EL (cell line): ENCODE data around the gene FRK.
"Not testable (repeated sequence)": the region's sequence is repeated elsewhere in the genome, so short reads cannot be mapped to it uniquely, and the experiment has no call there.

Experiments used
- DNase-seq: peaks from one replicate; pipeline ENCODE4 v3.0.0-alpha.2; 2016

Gene FRK

GRCh38 chr6:116073765-116074440, 13.2 kb upstream of the FRK start:
- DNase-seq = peak; percentile 66

- no peak for DNase-seq
Observed at GRCh38 chr6:116072368-116072767, 11.7 kb upstream of the FRK start.

- DNase-seq = no peak
Observed at GRCh38 chr6:116070616-116071389, 10.1 kb upstream of the FRK start.

GRCh38 chr6:116070101-116070500, 9.4 kb upstream of the FRK start:
- no peak for DNase-seq

GRCh38 chr6:116066789-116067188, 6.1 kb upstream of the FRK start:
- DNase-seq = no peak

- no peak for DNase-seq
Observed at GRCh38 chr6:116064666-116065065, 4.0 kb upstream of the FRK start.

- no peak for DNase-seq
Observed at GRCh38 chr6:116062496-116062895, 1.8 kb upstream of the FRK start.

GRCh38 chr6:116059713-116060571, 749 bp downstream of the FRK start:
- DNase-seq = no peak

GRCh38 chr6:116057766-116058165, 2.9 kb downstream of the FRK start:
- no peak for DNase-seq

- DNase-seq = no peak
Observed at GRCh38 chr6:116055513-116055912, 5.2 kb downstream of the FRK start.

- no peak for DNase-seq
Observed at GRCh38 chr6:116051244-116051643, 9.4 kb downstream of the FRK start.

- DNase-seq = no peak
Observed at GRCh38 chr6:116050737-116051136, 10.0 kb downstream of the FRK start.

GRCh38 chr6:116049321-116049720, 11.4 kb downstream of the FRK start:
- DNase-seq = no peak

GRCh38 chr6:116047173-116047933, 13.3 kb downstream of the FRK start:
- DNase-seq = peak; percentile 53

GRCh38 chr6:116046737-116047136, 14.0 kb downstream of the FRK start:
- no peak for DNase-seq

- not testable (repeated sequence) for DNase-seq
Observed at GRCh38 chr6:116046272-116046671, 14.4 kb downstream of the FRK start.

GRCh38 chr6:116041934-116042333, 18.8 kb downstream of the FRK start:
- DNase-seq = no peak

GRCh38 chr6:116040993-116041392, 19.7 kb downstream of the FRK start:
- DNase-seq = no peak

- no peak for DNase-seq
Observed at GRCh38 chr6:116036885-116037284, 23.8 kb downstream of the FRK start.

GRCh38 chr6:116036075-116036773, 24.5 kb downstream of the FRK start:
- no peak for DNase-seq

- no peak for DNase-seq
Observed at GRCh38 chr6:116035616-116036015, 25.1 kb downstream of the FRK start.

- peak; percentile 51 for DNase-seq
Observed at GRCh38 chr6:116034327-116034726, 26.4 kb downstream of the FRK start.
